Smooth muscle cell (in vitro differentiated cells): ENCODE results near the gene CPLANE2. TPM values are rescaled to one million over a fixed set of nuclear protein-coding genes. Genes with fewer than 3 reads are reported as not detected.
A peak's percentile ranks its signal among the peaks of the same experiment; 100 is the strongest.
"Not testable (repeated sequence)": the region's sequence is repeated elsewhere in the genome, so short reads cannot be mapped to it uniquely, and the experiment has no call there.

Source experiments
- DNase-seq: peaks from one replicate; lab custom pipeline; 2025; ENCODE audit not compliant: unreplicated experiment; lab: John Stamatoyannopoulos, UW
- H2AFZ ChIP-seq: fragments of 200-600 bp; sonication (generic); 2 replicates; pipeline ENCODE4 v1.6.0; 2016; ENCODE audit warnings: antibody characterized with exemption, low read depth, mild to moderate bottlenecking
- H3F3A ChIP-seq: fragments of 200-600 bp; sonication (generic); 2 replicates; pipeline ENCODE4 v1.6.0; 2017; ENCODE audit warnings: antibody characterized with exemption, low read depth
- H3K27ac ChIP-seq: fragments of 200-600 bp; sonication (generic); 2 replicates; pipeline ENCODE4 v1.5.1; 2016; ENCODE audit warnings: low read depth, mild to moderate bottlenecking
- H3K27me3 ChIP-seq: fragments of 200-600 bp; sonication (generic); 2 replicates; pipeline ENCODE4 v1.6.1; 2016; ENCODE audit warnings: low read depth, mild to moderate bottlenecking
- H3K36me3 ChIP-seq: fragments of 200-600 bp; sonication (generic); 2 replicates; pipeline ENCODE4 v1.5.1; 2016; ENCODE audit warnings: low read depth
- H3K4me1 ChIP-seq: fragments of 200-600 bp; sonication (generic); 2 replicates; pipeline ENCODE4 v1.5.1; 2016; ENCODE audit warnings: low read depth
- H3K4me2 ChIP-seq: fragments of 200-600 bp; sonication (generic); 2 replicates; pipeline ENCODE4 v1.6.0; 2016; ENCODE audit warnings: mild to moderate bottlenecking
- H3K4me3 ChIP-seq: fragments of 200-600 bp; sonication (generic); 2 replicates; pipeline ENCODE4 v1.5.1; 2016; ENCODE audit warnings: mild to moderate bottlenecking
- H3K79me2 ChIP-seq: fragments of 200-600 bp; sonication (generic); 2 replicates; pipeline ENCODE4 v1.6.0; 2016; ENCODE audit warnings: low read depth, mild to moderate bottlenecking
- H3K9ac ChIP-seq: fragments of 200-600 bp; sonication (generic); 2 replicates; pipeline ENCODE4 v1.6.0; 2016; ENCODE audit warnings: low read depth
- H3K9me3 ChIP-seq: fragments of 200-600 bp; sonication (generic); replicated peaks from 2 replicates; pipeline ENCODE4 v1.5.1; 2016; ENCODE audit warnings: low read depth
- H4K20me1 ChIP-seq: fragments of 200-600 bp; sonication (generic); 2 replicates; pipeline ENCODE4 v1.6.0; 2016; ENCODE audit warnings: low read depth
- WGBS: methylation state at CpG from one replicate; pipeline ENCODE4 v1.1.7; 2016; ENCODE audit warnings: low lambda C conversion rate; 5-methylcytosine and 5-hydroxymethylcytosine counted together
- polyA plus RNA-seq: library from polyadenylated mRNA; unstranded; fragments of >200 nt; fragmentation: Nextera tagmentation; extraction: Ambion mirVana; gene quantifications from 2 replicates; pipeline ENCODE4 v1.2.1, GENCODE V29; 2016
- total RNA-seq: library from RNA; depleted of rRNA; stranded (reverse); fragments of >200 nt; gene quantifications from 2 replicates; pipeline ENCODE4 v1.2.3, GENCODE V29; 2014
- TF ChIP-seq, protein P1 (sequence below): fragments of 200-600 bp; sonication (generic); IDR thresholded peaks from 2 replicates; pipeline ENCODE4 v1.5.1; 2017; ENCODE audit warnings: borderline replicate concordance, mild to moderate bottlenecking, antibody characterized with exemption; ENCODE audit not compliant: insufficient read depth, poor library complexity, severe bottlenecking

CPLANE2 gene
- total and polyA plus RNA-seq, 2 experiments from 2014 or later: 2.2 to 2.5 TPM

DNA sequence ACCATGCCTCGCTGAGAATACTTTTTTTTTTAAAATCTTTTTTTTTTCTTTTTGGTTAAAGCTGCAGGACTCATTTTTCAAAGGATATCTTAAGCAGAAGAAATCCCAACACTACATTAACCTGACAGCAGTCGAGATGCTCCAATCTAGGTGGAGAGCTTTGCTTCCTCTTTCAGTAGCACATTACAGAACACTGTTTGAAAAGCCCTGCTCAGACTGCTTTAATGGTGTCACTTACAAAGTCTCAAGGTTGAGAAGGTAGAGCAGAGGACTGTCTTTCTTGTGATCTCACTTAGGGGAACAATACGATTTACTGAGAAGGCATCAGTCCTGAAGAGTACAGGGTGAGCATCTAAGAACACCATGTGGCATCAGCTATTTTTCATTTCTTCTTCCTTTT lies 21.0 kb upstream of the CPLANE2 start:
- no peaks in the 10 kb centered on the region for H3K4me1 ChIP-seq
- no peak overlapping the region for H2AFZ ChIP-seq
- DNase-seq: no peak
- no peak overlapping the region for H3K27ac ChIP-seq
- TF ChIP-seq, protein P1, sequence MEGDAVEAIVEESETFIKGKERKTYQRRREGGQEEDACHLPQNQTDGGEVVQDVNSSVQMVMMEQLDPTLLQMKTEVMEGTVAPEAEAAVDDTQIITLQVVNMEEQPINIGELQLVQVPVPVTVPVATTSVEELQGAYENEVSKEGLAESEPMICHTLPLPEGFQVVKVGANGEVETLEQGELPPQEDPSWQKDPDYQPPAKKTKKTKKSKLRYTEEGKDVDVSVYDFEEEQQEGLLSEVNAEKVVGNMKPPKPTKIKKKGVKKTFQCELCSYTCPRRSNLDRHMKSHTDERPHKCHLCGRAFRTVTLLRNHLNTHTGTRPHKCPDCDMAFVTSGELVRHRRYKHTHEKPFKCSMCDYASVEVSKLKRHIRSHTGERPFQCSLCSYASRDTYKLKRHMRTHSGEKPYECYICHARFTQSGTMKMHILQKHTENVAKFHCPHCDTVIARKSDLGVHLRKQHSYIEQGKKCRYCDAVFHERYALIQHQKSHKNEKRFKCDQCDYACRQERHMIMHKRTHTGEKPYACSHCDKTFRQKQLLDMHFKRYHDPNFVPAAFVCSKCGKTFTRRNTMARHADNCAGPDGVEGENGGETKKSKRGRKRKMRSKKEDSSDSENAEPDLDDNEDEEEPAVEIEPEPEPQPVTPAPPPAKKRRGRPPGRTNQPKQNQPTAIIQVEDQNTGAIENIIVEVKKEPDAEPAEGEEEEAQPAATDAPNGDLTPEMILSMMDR: no peak
- WGBS: 91% methylated on average over 3 of the region's 3 CpGs
- H3F3A ChIP-seq: no peaks in the 10 kb centered on the region
- no peaks in the 10 kb centered on the region for H3K79me2 ChIP-seq
- peaks cover 9% of the 10 kb centered on the region for H3K36me3 ChIP-seq
- no peak overlapping the region for H3K4me3 ChIP-seq
- no peak overlapping the region for H3K4me2 ChIP-seq
- H3K9ac ChIP-seq: no peak overlapping the region
- no peaks in the 10 kb centered on the region for H3K9me3 ChIP-seq
- H4K20me1 ChIP-seq: peaks cover 86% of the 10 kb centered on the region
- no peaks in the 10 kb centered on the region for H3K27me3 ChIP-seq

DNA sequence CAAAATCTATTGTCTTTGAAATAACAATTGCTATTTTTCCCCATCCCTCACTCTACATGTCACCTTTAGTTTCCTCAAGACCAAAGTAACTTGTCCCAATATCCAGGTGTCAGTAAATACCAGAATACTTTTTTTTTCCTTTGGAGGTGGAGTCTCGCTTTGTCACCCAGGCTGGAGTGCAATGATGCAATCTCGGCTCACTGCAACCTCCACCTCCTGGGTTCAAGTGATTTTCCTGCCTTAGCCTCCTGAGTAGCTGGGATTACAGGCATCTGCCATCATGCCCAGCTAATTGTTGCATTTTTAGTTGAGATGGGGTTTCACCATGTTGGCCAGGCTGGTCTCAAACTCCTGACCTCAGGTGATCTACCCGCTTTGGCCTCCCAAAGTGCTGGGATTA lies 20.6 kb upstream of the CPLANE2 start:
- not testable (repeated sequence) for H3K9ac ChIP-seq, H3K4me2 ChIP-seq, DNase-seq, H2AFZ ChIP-seq, H3F3A ChIP-seq, H3K27ac ChIP-seq, H3K36me3 ChIP-seq, H3K9me3 ChIP-seq, H3K4me3 ChIP-seq, H3K79me2 ChIP-seq, H3K4me1 ChIP-seq, H3K27me3 ChIP-seq
- H4K20me1 ChIP-seq: peaks cover 86% of the 10 kb centered on the region
- 90% methylated on average over 3 of the region's 3 CpGs for WGBS

DNA sequence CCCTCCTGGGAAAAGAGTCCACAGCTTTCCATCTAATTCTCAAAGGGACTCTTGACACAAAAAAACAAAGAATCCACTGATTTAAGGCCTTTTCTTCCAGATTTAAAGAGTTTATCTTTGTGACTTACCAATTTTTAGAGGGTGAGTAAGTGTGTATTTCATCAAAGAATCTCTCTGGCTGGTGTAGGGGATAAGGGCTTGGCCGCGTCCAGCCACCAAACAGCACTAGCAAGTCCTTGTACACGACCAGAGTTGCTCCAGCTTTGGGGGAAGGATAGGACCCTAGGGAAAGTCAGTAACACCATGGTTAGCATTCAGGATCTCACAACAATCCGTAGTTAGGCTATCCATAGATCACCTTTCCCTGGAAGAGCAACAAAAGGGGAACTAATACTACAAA lies 19.5 kb upstream of the CPLANE2 start:
- no peak for DNase-seq
- Histone ChIP-seq H3K27me3 (no peaks in the 10 kb centered on the region), H3K79me2 (no peaks in the 10 kb centered on the region), H3K9me3 (no peaks in the 10 kb centered on the region), H3K4me3 (no peak overlapping the region), H4K20me1 (peaks cover 76% of the 10 kb centered on the region), H2AFZ (no peak overlapping the region), H3F3A (no peaks in the 10 kb centered on the region), H3K36me3 (peaks cover 9% of the 10 kb centered on the region), H3K4me2 (no peak overlapping the region), H3K27ac (no peak overlapping the region), H3K9ac (peak overlapping the region; percentile 31), H3K4me1 (no peaks in the 10 kb centered on the region)
- WGBS: 75% methylated on average over 4 of the region's 4 CpGs
- TF ChIP-seq, protein P1: no peak

DNA sequence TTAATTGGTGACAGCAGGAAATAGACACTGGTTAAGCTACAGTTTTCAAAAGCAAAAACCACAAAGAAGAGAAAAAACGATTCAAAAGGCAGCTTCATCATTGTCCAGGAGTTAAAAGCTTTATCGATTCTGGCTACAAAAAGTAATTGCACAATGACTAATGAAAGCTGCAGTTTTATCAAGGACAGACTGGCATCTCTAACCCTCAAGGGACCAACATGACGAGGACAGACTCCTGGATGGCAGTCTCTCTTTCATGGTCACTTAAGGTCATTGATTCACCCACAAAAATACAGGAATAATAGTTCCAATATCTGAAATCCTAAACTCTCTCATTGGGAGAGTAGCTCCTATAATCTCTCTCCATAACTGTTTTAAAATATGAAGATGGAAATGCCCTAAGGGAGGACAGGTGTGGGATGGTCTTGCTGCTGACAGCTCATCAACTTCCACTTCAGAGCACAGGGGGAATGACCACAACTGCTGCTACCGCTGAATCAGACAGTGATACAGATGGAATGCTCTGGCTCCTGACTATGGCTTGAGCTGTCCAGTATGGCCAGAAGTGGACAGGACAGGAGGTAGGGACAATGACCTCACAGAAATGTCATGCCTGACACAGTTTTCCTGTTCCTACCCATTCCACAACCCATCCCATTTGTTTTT lies 17.4 kb upstream of the CPLANE2 start:
- 90% methylated on average over 4 of the region's 4 CpGs for WGBS

More for the DNA sequence above, 17.4 kb upstream of the CPLANE2 start:
- Histone ChIP-seq H3K36me3 (peaks cover 9% of the 10 kb centered on the region), H4K20me1 (peaks cover 71% of the 10 kb centered on the region), H2AFZ (no peak overlapping the region), H3K4me1 (no peaks in the 10 kb centered on the region), H3K9me3 (no peaks in the 10 kb centered on the region), H3K4me3 (no peak overlapping the region), H3K27ac (no peak overlapping the region), H3K79me2 (no peaks in the 10 kb centered on the region), H3K27me3 (no peaks in the 10 kb centered on the region), H3K9ac (no peak overlapping the region), H3F3A (peaks cover 5% of the 10 kb centered on the region), H3K4me2 (no peak overlapping the region)
- DNase-seq: no peak
- TF ChIP-seq, protein P1: no peak
